GM18505 (cell line): Measurements from ENCODE around the gene RPL22.

Experiments
- ATAC-seq: cut with Tn5 transposase; IDR thresholded peaks from one replicate; pipeline ENCODE4 v1.9.1; 2021; ENCODE audit not compliant: unreplicated experiment
- POLR2A ChIP-seq: IDR thresholded peaks from 4 replicates; pipeline ENCODE4 v1.6.1; 2011; ENCODE audit warnings: borderline replicate concordance; ENCODE audit not compliant: insufficient read depth, insufficient read length; ENCODE audit errors: extremely low read depth

The RPL22 gene

GRCh38 chr1:6218375-6219164 lies 19.2 kb upstream of the RPL22 start:
- no peak for TF ChIP-seq POLR2A
- ATAC-seq, result no peak

- TF ChIP-seq POLR2A, result no peak
- no peak for ATAC-seq
Observed at GRCh38 chr1:6212193-6212959, 13.0 kb upstream of the RPL22 start.

DNA sequence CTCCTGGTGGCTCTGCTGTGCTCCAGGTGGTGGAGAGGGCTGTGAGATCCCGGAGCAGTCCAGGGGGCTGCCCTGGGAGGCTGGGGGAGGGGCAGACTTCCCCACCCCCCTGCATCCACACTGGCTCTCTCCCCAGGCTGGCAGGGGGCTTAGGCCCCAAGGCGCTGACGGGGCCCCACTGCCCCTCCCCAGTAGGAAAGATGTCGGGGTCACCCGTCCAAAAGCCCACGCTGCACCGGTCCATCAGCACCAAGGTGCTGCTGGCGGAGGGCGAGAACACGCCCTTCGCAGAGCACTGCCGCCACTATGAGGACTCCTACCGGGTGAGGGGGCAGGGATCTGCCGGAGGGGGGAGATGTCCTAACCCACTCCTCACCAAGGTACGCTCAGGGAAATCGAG lies 12.3 kb upstream of the RPL22 start:
- ATAC-seq, result no peak
- no peak for TF ChIP-seq POLR2A

- no peak for ATAC-seq
- no peak for TF ChIP-seq POLR2A
Observed at GRCh38 chr1:6210591-6211355, 11.4 kb upstream of the RPL22 start.

- ATAC-seq, result no peak
- TF ChIP-seq POLR2A, result no peak
Observed at GRCh38 chr1:6209661-6210580, 10.5 kb upstream of the RPL22 start.

GRCh38 chr1:6208723-6209660 lies 9.6 kb upstream of the RPL22 start:
- no peak for ATAC-seq
- TF ChIP-seq POLR2A, result no peak

GRCh38 chr1:6207921-6208320 lies 8.5 kb upstream of the RPL22 start:
- no peak for ATAC-seq

GRCh38 chr1:6207075-6207885 lies 7.9 kb upstream of the RPL22 start:
- no peak for ATAC-seq

More at GRCh38 chr1:6207921-6208320, 8.5 kb upstream of the RPL22 start:
- no peak for TF ChIP-seq POLR2A

GRCh38 chr1:6206520-6206855 lies 7.1 kb upstream of the RPL22 start:
- no peak for TF ChIP-seq POLR2A
- ATAC-seq, result no peak

More at GRCh38 chr1:6207075-6207885, 7.9 kb upstream of the RPL22 start:
- TF ChIP-seq POLR2A, result no peak

- ATAC-seq, result peak; percentile 65
- TF ChIP-seq POLR2A, result peak; percentile 80
Observed at GRCh38 chr1:6205849-6206519, 6.6 kb upstream of the RPL22 start, which contains the start of gene RNF207. RNF207 (plus strand) TSS chr1:6206119; CDS start chr1:6206536, 417 bp downstream.
